GM19397 (cell line): ENCODE results near the gene TM2D1.

ENCODE experiments used
- ATAC-seq: cut with Tn5 transposase; IDR thresholded peaks from one replicate; pipeline ENCODE4 v1.9.1; 2021; ENCODE audit warnings: mild to moderate bottlenecking, moderate library complexity; ENCODE audit not compliant: unreplicated experiment

The TM2D1 gene

DNA sequence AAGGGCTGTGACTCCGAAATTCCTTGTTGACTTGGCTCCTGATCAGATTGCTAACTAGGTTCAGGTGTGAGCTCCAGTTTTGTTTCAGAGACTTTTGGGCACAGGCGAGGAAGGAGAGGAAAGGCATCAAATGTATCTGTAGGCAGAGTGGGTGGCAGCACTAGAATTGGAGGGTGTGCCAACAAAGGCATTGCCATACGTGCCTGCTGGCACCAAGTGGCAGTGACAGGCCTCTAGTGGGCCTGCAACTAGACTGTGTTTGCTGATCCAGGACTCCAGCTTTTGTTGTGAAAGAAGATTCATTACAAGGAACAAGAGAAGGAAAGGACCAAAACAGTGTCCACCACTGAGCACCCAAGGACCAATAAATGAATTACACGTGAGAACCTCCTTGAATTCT, 79.5 kb downstream of the TM2D1 start:
- ATAC-seq: no peak

GRCh38 chr1:61644303-61644702, 80.6 kb downstream of the TM2D1 start:
- no peak for ATAC-seq

DNA sequence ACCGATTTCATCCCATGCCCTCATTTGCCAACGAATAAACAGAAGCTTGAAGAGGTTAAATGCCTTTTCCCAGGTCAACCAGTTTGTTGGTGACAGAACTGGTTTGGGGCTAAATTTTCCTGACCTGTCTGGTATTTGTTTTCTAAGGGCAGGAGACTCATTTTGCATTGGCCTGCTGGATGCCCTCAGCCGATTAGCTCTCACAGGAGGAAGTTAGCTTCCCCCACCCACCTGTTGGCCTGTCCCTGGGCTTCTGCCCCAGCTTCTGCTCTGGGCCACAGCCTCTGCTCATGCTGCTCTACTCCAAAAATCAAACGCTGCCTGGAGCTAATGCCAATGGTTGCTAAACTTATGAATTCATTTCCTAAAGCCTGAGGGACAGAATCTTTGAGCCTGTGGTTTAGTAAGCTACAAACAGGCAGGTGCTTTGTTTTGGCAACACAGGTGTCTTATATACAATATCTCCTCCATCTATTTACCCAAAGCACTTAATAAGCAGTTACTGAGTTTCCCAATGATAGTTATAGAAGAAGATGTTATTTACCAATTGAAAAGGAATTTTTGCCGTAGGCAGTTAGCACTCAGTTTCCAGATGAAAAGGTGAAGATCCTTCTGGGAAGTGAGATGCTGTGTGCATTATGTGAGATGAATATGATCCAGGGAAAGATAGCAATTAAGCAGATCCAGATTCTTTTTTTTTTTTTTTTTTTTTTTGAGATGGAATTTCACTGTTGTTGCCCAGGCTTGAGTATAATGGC, 82.3 kb downstream of the TM2D1 start:
- no peak for ATAC-seq

GRCh38 chr1:61641578-61642336, 83.2 kb downstream of the TM2D1 start:
- ATAC-seq: peak; percentile 90

- no peak for ATAC-seq
Observed at GRCh38 chr1:61640531-61641530, 84.1 kb downstream of the TM2D1 start.

GRCh38 chr1:61639608-61640336, 85.2 kb downstream of the TM2D1 start:
- ATAC-seq: no peak

DNA sequence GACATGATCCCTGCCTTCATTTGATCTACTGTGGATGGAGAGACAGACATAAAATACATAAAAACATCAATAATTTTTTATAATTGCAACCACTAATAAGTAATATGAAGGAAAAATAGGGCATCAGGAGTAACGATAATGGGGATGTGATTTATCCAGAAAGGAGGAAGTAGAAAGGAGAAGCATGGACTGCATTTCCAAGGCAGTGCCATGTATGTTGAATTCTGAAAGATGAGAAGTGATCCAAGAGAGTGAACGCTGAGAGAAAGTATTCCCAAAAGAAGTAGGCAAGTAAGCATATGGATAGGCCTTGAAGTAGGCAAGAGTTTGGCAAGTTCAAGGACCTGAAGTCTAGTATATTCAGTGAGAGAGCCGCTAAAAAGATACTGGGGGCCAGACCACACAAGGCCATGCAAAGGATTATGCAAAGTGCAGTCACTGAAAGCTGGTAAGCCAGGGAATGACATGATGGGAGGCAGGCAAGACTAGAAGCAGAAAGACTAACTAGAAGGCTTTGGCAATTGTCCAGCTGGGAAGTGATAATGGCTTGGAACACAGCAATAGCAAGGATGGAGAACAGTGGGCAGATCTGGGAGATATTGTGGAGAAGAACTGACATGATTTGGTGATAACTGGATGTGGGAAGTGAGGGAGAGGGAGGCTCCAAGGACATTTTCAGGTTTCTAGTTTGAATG, 85.9 kb downstream of the TM2D1 start:
- no peak for ATAC-seq

- ATAC-seq: no peak
Observed at GRCh38 chr1:61638296-61638695, 86.6 kb downstream of the TM2D1 start.

DNA sequence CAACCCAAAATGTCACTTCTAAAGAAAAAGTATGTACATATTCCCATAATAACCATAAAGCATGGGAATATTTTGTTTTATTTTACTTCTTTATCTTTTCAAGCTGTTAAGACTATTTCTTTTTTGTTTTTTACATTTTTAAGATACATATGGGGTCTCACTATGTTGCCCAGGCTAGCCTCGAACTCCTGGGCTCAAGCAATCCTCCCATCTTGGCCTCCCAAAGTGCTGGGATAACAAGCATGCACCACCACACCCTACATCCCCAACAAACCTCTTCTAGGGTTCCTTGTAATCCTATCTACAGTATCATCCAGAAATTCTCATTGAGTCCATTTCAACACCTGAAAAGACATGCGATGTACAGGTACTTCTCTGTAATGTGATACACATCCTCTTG, 87.5 kb downstream of the TM2D1 start:
- ATAC-seq: no peak

DNA sequence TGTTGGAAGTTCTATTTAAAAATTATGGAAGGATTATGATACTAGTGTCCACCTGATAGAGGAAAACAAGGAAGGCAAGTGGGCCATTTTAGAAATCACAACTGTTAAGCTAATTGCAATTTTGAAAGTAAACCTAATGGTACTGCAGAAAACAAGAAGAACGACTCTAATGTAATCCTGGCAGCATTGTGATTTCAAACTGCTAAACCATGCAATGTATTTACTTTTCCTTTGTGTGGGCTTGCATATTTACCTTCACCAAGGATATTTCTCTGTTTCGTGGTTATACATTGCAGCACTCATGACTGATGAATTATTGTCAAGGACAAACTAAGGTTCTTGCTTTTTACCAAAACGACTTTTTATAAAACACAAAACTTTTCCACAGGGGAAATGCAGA, 88.1 kb downstream of the TM2D1 start:
- ATAC-seq: no peak

DNA sequence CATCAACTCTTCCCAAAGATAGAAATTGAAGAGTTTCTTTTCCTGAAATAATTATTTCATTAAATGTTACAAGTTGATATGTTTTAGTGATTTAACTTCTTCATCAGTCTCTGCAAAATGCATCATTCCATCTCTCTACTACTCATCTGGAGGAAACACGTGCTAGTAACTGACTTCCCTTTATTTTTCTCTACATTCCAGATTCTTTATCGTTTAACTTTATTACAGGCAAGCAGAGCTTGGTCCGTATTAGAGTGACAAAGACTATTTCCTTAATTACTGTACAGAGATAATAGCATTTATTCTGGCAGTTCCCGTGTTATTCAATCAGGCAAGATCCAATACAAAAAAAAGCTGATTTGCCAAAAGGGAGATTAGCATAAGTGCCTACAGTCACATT, 88.6 kb downstream of the TM2D1 start:
- ATAC-seq: no peak

DNA sequence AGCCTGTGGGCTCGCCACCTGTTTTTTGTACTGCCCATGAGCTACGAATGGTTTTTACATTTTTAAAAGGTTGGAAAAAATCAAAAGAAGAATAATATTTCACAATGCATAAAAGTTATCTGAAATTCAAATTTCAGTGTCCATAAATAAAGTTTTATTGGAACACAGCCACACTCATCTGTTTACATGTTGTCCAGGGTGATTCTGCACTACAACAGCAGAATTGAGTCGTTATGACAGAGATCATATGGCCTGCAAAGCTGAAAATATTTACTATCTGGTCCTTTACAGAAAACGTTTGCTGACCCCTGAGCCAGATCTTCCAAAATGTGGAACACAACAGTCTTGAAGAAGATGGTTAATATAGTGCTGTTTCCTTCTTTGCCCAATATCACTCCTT, 89.4 kb downstream of the TM2D1 start:
- no peak for ATAC-seq

GRCh38 chr1:61631436-61631835, 93.5 kb downstream of the TM2D1 start:
- no peak for ATAC-seq
